Stimulated activated CD4-positive, alpha-beta T cell treated with anti-CD3 and anti-CD28 coated beads, TNF-alpha, amount 100 ng/mL, for 4 hours (primary cell): ENCODE measurements around the gene VN1R5.

Experiments
- DNase-seq, 3 experiments: peaks; one replicate each; pipeline ENCODE4 v3.0.0-alpha.2; 2020; ENCODE audit warnings: low read depth in 3 of 3

The VN1R5 gene

GRCh38 chr1:247300491-247301175 is 44.8 kb downstream of the VN1R5 start:
- DNase-seq: no peak

GRCh38 chr1:247301176-247301540 is 45.3 kb downstream of the VN1R5 start:
- no peak for DNase-seq

DNA sequence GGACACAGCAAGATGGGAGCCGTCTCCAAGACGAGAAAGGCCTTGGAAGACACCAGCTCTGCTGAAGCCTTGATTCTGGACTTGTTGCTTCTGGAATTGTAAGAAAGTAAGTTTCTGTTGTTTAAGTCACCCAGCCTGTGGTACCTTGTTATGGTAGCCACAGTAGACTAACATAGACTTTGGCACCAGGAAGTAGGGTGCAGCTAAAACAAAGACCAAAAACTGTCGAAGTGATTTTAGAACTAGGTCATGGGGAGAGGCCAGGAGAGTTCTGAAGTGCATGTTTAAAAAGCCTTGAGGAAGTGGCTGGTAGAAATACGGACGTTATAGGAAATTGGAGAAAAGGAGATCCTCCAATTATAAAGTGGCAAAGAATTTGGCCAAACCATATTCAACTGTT is 47.3 kb downstream of the VN1R5 start:
- DNase-seq: no peak

DNA sequence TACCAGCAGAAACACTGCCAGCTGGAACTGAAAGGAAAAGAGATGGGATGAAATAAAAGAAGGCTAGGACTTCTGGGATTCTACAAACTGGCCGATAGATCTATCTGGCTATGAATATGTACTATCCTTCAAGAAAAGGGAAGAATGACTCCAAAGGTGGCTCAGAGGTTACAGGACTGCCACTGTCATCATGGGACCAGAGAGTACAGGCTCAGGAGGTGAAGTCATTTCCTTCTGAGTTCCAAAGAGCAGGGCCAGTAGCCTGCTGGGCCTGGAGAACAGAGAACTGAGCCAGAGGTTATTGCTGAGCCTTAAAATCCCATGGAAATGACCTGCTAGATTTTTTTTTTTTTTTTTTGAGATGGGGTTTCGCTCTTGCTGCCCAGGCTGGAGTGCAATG is 48.2 kb downstream of the VN1R5 start:
- no peak for DNase-seq
